Measurements from ENCODE around the gene PIK3R5. TPM values are rescaled to one million over a fixed set of nuclear protein-coding genes. Genes with fewer than 3 reads are reported as not detected.

The PIK3R5 gene
- total RNA-seq, 1 experiment from 2014 or later = 5.9 TPM

- Mint-ChIP-seq H3K36me3 (no peaks in the 10 kb centered on the region), H3K9me3 (0 out of 2 replicates have a peak, but pooled peaks cover 10% of the 10 kb centered on the region), H3K27me3 (ENCODE audit: low read depth) (peaks cover 2% of the 10 kb centered on the region), H3K4me1 (peaks cover 25% of the 10 kb centered on the region), H3K4me3 (no peak overlapping the region), H3K27ac (no peak overlapping the region)
- CTCF ChIA-PET = interaction anchor here (0.6 to 3.4 kb wide), 2 partner anchors 38 to 58 kb away, joined by 3 to 12 read pairs; partner anchors contain the start of gene MFSD6L
- TF ChIP-seq AFF4 (CRISPR knock-in tag; IDR thresholded peaks at IDR 0.05; ENCODE audit: borderline replicate concordance) = no peak
- TF ChIP-seq USF1 (CRISPR knock-in tag; IDR thresholded peaks at IDR 0.05) = no peak
- no peak for TF ChIP-seq NFATC4 (CRISPR knock-in tag; IDR thresholded peaks at IDR 0.05)
- no peak for TF ChIP-seq NR1H2 (CRISPR knock-in tag; IDR thresholded peaks at IDR 0.05)
- TF ChIP-seq ELF4 (CRISPR knock-in tag; IDR thresholded peaks at IDR 0.05; ENCODE audit: low read depth) = no peak
- no peak for TF ChIP-seq RORB (CRISPR knock-in tag; IDR thresholded peaks at IDR 0.05)
- no peak for TF ChIP-seq HMGXB4 (CRISPR knock-in tag; IDR thresholded peaks at IDR 0.05)
- TF ChIP-seq ZBTB21 (CRISPR knock-in tag; IDR thresholded peaks at IDR 0.05; ENCODE audit: borderline replicate concordance) = no peak
- no peak for ATAC-seq
- POLR2A ChIA-PET = interaction anchor here (0.5 kb wide), 1 partner anchor 248 kb away, joined by 5 read pairs; no protein-coding TSS in a partner anchor
- no peak for DNase-seq (ENCODE audit: low spot score)
Measured at GRCh38 chr17:8836821-8837562, 128.5 kb downstream of the PIK3R5 start.

GRCh38 chr17:8835631-8836364, 129.7 kb downstream of the PIK3R5 start:
- H3K27ac Mint-ChIP-seq = no peak overlapping the region
- TF ChIP-seq ZBTB21 (CRISPR knock-in tag; IDR thresholded peaks at IDR 0.05; ENCODE audit: borderline replicate concordance) = no peak
- no peak for TF ChIP-seq ZMAT4 (CRISPR knock-in tag; IDR thresholded peaks at IDR 0.05)
- TF ChIP-seq ZNF423 (CRISPR knock-in tag; IDR thresholded peaks at IDR 0.05) = no peak
- TF ChIP-seq USF2 (CRISPR knock-in tag; IDR thresholded peaks at IDR 0.05) = no peak
- no peak for TF ChIP-seq CREB1 (CRISPR knock-in tag; IDR thresholded peaks at IDR 0.05)
- no peak for TF ChIP-seq PREB (CRISPR knock-in tag; IDR thresholded peaks at IDR 0.05; ENCODE audit: borderline replicate concordance)
- H3K36me3 Mint-ChIP-seq = no peaks in the 10 kb centered on the region
- 0 out of 2 replicates have a peak, but pooled peaks cover 5% of the 10 kb centered on the region for H3K9me3 Mint-ChIP-seq
- H3K27me3 Mint-ChIP-seq (ENCODE audit: low read depth) = no peaks in the 10 kb centered on the region
- DNase-seq (ENCODE audit: low spot score) = no peak
- no peak overlapping the region for H3K4me3 Mint-ChIP-seq
- ATAC-seq = no peak
- peaks cover 25% of the 10 kb centered on the region for H3K4me1 Mint-ChIP-seq
- POLR2A ChIA-PET = no interaction called here
- CTCF ChIA-PET = interaction anchor here (1.3 to 3.4 kb wide), 2 partner anchors 37 to 53 kb away, joined by 4 to 12 read pairs; partner anchors contain the start of gene MFSD6L

Measured in WTC11 (cell line).